Thyroid gland (tissue), 4 donors: ENCODE measurements around the gene DLG3.

ENCODE experiments used
- POLR2A ChIP-seq, 2 donors: fragments of 450-650 bp; IDR thresholded peaks; one replicate each; pipeline ENCODE4 v1.6.1; 2017; ENCODE audit warnings: antibody characterized with exemption in 2 of 2, mild to moderate bottlenecking in 2 of 2, moderate library complexity in 1 of 2
- TF ChIP-seq, protein P1 (sequence below), 6 experiments: fragments of 200-600 bp in 3 of 6; fragments of 450-650 bp in 3 of 6; sonication (generic) in 3 of 6; IDR thresholded peaks; one replicate each; pipeline ENCODE4 v1.5.1; 2016 to 2019; ENCODE audit warnings: antibody characterized with exemption in 6 of 6, mild to moderate bottlenecking in 2 of 6, inconsistent platforms in 1 of 6, moderate library complexity in 1 of 6

DNA sequence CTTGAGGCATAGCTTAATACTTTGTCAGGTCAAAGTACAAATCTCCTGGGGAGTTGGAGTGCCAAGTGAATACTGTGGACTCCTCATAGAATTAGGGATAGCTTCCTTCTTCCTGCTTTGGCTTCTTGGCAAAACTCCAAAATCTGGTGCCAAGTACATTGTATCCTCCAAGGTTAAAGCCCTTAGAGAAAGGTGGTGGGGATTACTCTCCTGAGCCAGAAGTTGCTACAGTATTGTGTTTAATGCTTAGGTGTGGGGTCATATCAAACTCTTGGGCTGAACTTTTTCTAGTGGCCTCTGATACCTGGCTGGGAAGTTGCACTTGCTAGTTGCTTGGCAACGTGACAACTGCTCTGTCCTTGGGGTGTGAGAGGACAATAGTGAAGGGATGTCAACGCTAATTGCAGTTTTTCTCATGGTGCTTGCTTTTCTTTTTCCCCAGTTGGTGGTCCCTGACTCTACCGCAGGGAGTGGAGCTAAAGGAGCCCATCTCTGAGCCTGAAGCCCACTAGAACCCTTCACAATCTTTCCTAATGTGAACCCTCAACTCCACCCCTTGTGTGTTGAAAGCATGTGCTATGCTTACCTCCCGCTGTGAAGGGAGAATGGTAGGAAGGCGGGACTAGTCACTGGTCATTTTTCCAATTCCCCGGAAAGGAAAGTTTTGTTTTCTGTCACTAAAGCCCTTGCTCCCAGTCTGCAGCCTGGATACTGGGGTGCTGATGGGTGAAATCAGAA is 35.5 kb downstream of the DLG3 start:
- TF ChIP-seq, protein P1, sequence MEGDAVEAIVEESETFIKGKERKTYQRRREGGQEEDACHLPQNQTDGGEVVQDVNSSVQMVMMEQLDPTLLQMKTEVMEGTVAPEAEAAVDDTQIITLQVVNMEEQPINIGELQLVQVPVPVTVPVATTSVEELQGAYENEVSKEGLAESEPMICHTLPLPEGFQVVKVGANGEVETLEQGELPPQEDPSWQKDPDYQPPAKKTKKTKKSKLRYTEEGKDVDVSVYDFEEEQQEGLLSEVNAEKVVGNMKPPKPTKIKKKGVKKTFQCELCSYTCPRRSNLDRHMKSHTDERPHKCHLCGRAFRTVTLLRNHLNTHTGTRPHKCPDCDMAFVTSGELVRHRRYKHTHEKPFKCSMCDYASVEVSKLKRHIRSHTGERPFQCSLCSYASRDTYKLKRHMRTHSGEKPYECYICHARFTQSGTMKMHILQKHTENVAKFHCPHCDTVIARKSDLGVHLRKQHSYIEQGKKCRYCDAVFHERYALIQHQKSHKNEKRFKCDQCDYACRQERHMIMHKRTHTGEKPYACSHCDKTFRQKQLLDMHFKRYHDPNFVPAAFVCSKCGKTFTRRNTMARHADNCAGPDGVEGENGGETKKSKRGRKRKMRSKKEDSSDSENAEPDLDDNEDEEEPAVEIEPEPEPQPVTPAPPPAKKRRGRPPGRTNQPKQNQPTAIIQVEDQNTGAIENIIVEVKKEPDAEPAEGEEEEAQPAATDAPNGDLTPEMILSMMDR (IDR thresholded peaks at IDR 0.05) = no peak
- TF ChIP-seq POLR2A (IDR thresholded peaks at IDR 0.05) = no peak
